DOHH2 (cell line): ENCODE results near the gene TMEM271.

ENCODE experiments used
- H3F3A ChIP-seq: fragments of 200-600 bp; sonication (generic), shearing (Covaris generic); 2 replicates; pipeline ENCODE4 v1.6.0; 2016; ENCODE audit warnings: antibody characterized with exemption, mild to moderate bottlenecking; ENCODE audit not compliant: control insufficient read depth, insufficient read depth
- H3K27ac ChIP-seq: fragments of 200-600 bp; sonication (generic); 2 replicates; pipeline ENCODE4 v1.5.1; 2014; ENCODE audit warnings: low read depth, mild to moderate bottlenecking, low read length, moderate library complexity
- H3K27me3 ChIP-seq: fragments of 200-600 bp; sonication (generic); 2 replicates; pipeline ENCODE4 v1.6.1; 2014; ENCODE audit warnings: mild to moderate bottlenecking, low read length, mixed read lengths; ENCODE audit not compliant: control insufficient read depth
- H3K36me3 ChIP-seq: fragments of 200-600 bp; sonication (generic); 2 replicates; pipeline ENCODE4 v1.6.1; 2014; ENCODE audit warnings: mild to moderate bottlenecking, low read length, moderate library complexity, mixed read lengths; ENCODE audit not compliant: control insufficient read depth
- H3K4me1 ChIP-seq: fragments of 200-600 bp; sonication (generic); 2 replicates; pipeline ENCODE4 v1.6.1; 2014; ENCODE audit warnings: mild to moderate bottlenecking, low read length, mixed read lengths; ENCODE audit not compliant: control insufficient read depth
- H3K4me2 ChIP-seq: fragments of 200-600 bp; sonication (generic); 2 replicates; pipeline ENCODE4 v1.6.0; 2014; ENCODE audit warnings: mild to moderate bottlenecking, low read length, moderate library complexity
- H3K4me3 ChIP-seq: fragments of 200-600 bp; sonication (generic); 2 replicates; pipeline ENCODE4 v1.5.1; 2014; ENCODE audit warnings: mild to moderate bottlenecking, low read length, mixed read lengths
- H3K79me2 ChIP-seq: fragments of 200-600 bp; sonication (generic); 2 replicates; pipeline ENCODE4 v1.6.1; 2014; ENCODE audit warnings: mild to moderate bottlenecking, low read length, mixed read lengths; ENCODE audit not compliant: control insufficient read depth
- H3K9me2 ChIP-seq: fragments of 200-600 bp; sonication (generic); replicated peaks from 2 replicates; pipeline ENCODE4 v1.6.1; 2014; ENCODE audit warnings: mild to moderate bottlenecking, low read length, mixed read lengths; ENCODE audit not compliant: control insufficient read depth
- H3K9me3 ChIP-seq: fragments of 200-600 bp; sonication (generic); 2 replicates; pipeline ENCODE4 v1.6.1; 2014; ENCODE audit warnings: antibody characterized with exemption, low read length, mixed read lengths; ENCODE audit not compliant: control insufficient read depth, insufficient read depth
- H4K20me1 ChIP-seq: fragments of 200-600 bp; sonication (generic); 2 replicates; pipeline ENCODE4 v1.6.0; 2014; ENCODE audit warnings: low read depth, mild to moderate bottlenecking, antibody characterized with exemption, low read length, moderate library complexity; ENCODE audit not compliant: control insufficient read depth, insufficient read depth
- CTCF ChIP-seq: fragments of 200-600 bp; sonication (generic); IDR thresholded peaks from one replicate; pipeline ENCODE4 v1.5.1; 2014; ENCODE audit warnings: antibody characterized with exemption, mild to moderate bottlenecking, low read depth, low read length; ENCODE audit not compliant: poor library complexity, severe bottlenecking
- EZH2phosphoT487 ChIP-seq: fragments of 200-600 bp; sonication (generic); IDR thresholded peaks from 2 replicates; pipeline ENCODE4 v1.6.1; 2017; ENCODE audit warnings: borderline replicate concordance, mild to moderate bottlenecking, antibody characterized with exemption, low read length, moderate library complexity, mixed read lengths

The TMEM271 gene

GRCh38 chr4:613126-613525 is 37.0 kb upstream of the TMEM271 start:
- TF ChIP-seq CTCF, result no peak
- TF ChIP-seq EZH2phosphoT487, result no peak
- Histone ChIP-seq H4K20me1 (no peaks in the 10 kb centered on the region), H3K36me3 (no peaks in the 10 kb centered on the region), H3K9me3 (no peaks in the 10 kb centered on the region; the same call in 1 of the 2 replicates), H3K4me2 (no peak overlapping the region), H3K4me1 (no peaks in the 10 kb centered on the region), H3K27ac (no peak overlapping the region), H3F3A (no peaks in the 10 kb centered on the region), H3K9me2 (no peaks in the 10 kb centered on the region), H3K79me2 (no peaks in the 10 kb centered on the region), H3K27me3 (no peaks in the 10 kb centered on the region), H3K4me3 (no peak overlapping the region)

GRCh38 chr4:612749-613125 is 36.6 kb upstream of the TMEM271 start:
- no peak overlapping the region for H3K27ac ChIP-seq
- no peaks in the 10 kb centered on the region for H3K36me3 ChIP-seq
- H3F3A ChIP-seq, result no peaks in the 10 kb centered on the region
- no peaks in the 10 kb centered on the region for H3K4me1 ChIP-seq
- TF ChIP-seq CTCF (no peak), EZH2phosphoT487 (no peak)
- no peaks in the 10 kb centered on the region; the same call in 1 of the 2 replicates for H3K9me3 ChIP-seq
- no peaks in the 10 kb centered on the region for H4K20me1 ChIP-seq
- H3K4me2 ChIP-seq, result no peak overlapping the region
- H3K79me2 ChIP-seq, result no peaks in the 10 kb centered on the region
- no peak overlapping the region for H3K4me3 ChIP-seq
- no peaks in the 10 kb centered on the region for H3K9me2 ChIP-seq
- no peaks in the 10 kb centered on the region for H3K27me3 ChIP-seq

- Histone ChIP-seq H3K4me1 (no peaks in the 10 kb centered on the region), H3K27ac (no peak overlapping the region), H3K36me3 (no peaks in the 10 kb centered on the region), H3K4me3 (no peak overlapping the region), H3K9me3 (no peaks in the 10 kb centered on the region), H3K4me2 (no peak overlapping the region), H3K79me2 (no peaks in the 10 kb centered on the region), H3F3A (no peaks in the 10 kb centered on the region), H3K9me2 (no peaks in the 10 kb centered on the region), H4K20me1 (no peaks in the 10 kb centered on the region), H3K27me3 (no peaks in the 10 kb centered on the region)
- TF ChIP-seq CTCF (no peak), EZH2phosphoT487 (no peak)
Observed at GRCh38 chr4:612052-612748, 36.1 kb upstream of the TMEM271 start.
